Measurements from ENCODE around the gene GPR161. TPM values are rescaled to one million over a fixed set of nuclear protein-coding genes. Genes with fewer than 3 reads are reported as not detected.
A peak's percentile ranks its signal among the peaks of the same experiment; 100 is the strongest.

GPR161 gene
- total RNA-seq, 1 donor = 13.8 TPM

DNA sequence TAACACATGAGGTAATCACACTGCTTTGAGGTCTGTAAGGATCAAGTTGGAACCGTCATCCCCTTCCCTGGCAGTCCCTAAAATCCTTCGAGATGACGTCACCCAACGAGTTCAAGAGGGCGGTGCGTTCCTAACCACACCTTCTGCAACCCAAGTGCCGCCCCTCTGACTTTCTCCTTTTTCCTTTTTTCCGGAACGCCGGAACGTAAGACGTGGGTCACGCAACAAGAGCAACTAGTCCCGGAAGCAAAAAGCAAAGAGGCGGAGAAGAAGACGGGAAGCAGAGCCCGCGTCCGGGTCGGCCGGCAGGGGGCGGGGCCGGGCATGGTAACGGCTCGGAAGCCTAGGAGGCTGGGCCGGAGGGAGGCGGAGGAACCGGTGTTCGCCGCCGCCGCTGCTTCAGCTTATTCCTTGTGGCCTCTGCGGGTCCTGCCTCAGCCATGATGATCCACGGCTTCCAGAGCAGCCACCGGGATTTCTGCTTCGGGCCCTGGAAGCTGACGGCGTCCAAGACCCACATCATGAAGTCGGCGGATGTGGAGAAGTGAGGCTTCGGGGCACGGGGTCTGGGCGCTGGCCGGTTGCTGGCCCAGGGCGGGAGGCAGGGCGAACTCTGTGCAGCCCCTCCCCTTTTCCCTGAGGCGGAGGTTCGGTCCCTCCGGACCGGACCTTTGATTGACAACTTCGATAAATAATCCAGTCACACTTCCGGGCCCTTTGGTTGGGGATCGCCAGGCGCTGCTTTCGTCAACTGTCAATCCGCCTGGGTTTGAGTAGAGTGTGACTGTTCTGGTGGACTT lies 42.1 kb upstream of the GPR161 start, which contains the start of gene TIPRL:
Gene TIPRL (plus strand): TSS at position 325 of the 800 bp plus-strand sequence. CDS start 116 bp downstream, at position 441.
- Histone ChIP-seq H3K9me3 (ENCODE audit: low read depth, low read length) (no peaks in the 10 kb centered on the region), H3K36me3 (ENCODE audit: insufficient read depth, low read length) (peaks cover 1% of the 10 kb centered on the region), H3K27me3 (ENCODE audit: insufficient read depth, low read length) (no peaks in the 10 kb centered on the region), H3K4me1 (ENCODE audit: insufficient read depth, low read length) (peaks cover 5% of the 10 kb centered on the region), H3K27ac (ENCODE audit: low read depth, low read length) (peak within 1 kb of the TSS; percentile 90), H4K20me1 (ENCODE audit: insufficient read depth, low read length) (peaks cover 4% of the 10 kb centered on the region), H3K4me2 (ENCODE audit: insufficient read depth, low read length) (peak within 1 kb of the TSS; percentile 93), H2AFZ (ENCODE audit: low read length) (peak within 1 kb of the TSS; percentile 91), H3K79me2 (ENCODE audit: insufficient read depth, low read length) (peaks cover 37% of the 10 kb centered on the region), H3K4me3 (ENCODE audit: insufficient read depth, low read length) (peak within 1 kb of the TSS; percentile 90)
- TF ChIP-seq, protein P1, sequence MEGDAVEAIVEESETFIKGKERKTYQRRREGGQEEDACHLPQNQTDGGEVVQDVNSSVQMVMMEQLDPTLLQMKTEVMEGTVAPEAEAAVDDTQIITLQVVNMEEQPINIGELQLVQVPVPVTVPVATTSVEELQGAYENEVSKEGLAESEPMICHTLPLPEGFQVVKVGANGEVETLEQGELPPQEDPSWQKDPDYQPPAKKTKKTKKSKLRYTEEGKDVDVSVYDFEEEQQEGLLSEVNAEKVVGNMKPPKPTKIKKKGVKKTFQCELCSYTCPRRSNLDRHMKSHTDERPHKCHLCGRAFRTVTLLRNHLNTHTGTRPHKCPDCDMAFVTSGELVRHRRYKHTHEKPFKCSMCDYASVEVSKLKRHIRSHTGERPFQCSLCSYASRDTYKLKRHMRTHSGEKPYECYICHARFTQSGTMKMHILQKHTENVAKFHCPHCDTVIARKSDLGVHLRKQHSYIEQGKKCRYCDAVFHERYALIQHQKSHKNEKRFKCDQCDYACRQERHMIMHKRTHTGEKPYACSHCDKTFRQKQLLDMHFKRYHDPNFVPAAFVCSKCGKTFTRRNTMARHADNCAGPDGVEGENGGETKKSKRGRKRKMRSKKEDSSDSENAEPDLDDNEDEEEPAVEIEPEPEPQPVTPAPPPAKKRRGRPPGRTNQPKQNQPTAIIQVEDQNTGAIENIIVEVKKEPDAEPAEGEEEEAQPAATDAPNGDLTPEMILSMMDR (IDR thresholded peaks at IDR 0.05; ENCODE audit: extremely low read depth, low read depth, low read length) = peak; percentile 43
- DNase-seq (ENCODE audit: insufficient read length, low spot score, missing footprints) = peak; percentile 90

DNA sequence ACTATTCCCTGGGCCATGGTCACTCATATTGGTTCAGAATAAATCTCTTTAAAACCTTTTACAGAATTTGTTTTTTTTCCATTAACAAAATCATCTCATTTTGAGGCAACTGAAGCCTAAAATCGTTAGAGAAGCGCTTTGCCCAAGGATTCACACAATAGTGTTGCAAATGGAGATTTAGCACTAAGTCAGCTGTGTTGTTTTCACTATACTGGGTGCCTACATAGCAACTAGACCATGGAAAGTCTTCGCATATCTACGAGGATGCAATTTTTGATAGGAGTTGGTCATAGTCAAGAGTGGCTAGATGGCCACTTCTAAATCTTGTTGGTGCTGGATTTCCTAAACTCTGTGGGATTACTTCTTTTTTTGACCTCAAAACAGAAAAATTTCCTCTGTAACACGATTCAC lies 41.5 kb upstream of the GPR161 start:
- Histone ChIP-seq H3K36me3 (ENCODE audit: insufficient read depth, low read length) (no peaks in the 10 kb centered on the region), H3K4me1 (ENCODE audit: insufficient read depth, low read length) (peaks cover 5% of the 10 kb centered on the region), H3K27ac (ENCODE audit: low read depth, low read length) (peak overlapping the region; percentile 90), H3K27me3 (ENCODE audit: insufficient read depth, low read length) (no peaks in the 10 kb centered on the region), H3K9me3 (ENCODE audit: low read depth, low read length) (no peaks in the 10 kb centered on the region), H3K79me2 (ENCODE audit: insufficient read depth, low read length) (peaks cover 32% of the 10 kb centered on the region), H2AFZ (ENCODE audit: low read length) (peak overlapping the region; percentile 72), H3K4me2 (ENCODE audit: insufficient read depth, low read length) (peak overlapping the region; percentile 93), H4K20me1 (ENCODE audit: insufficient read depth, low read length) (peaks cover 3% of the 10 kb centered on the region), H3K4me3 (ENCODE audit: insufficient read depth, low read length) (peak overlapping the region; percentile 90)
- TF ChIP-seq, protein P1 (IDR thresholded peaks at IDR 0.05; ENCODE audit: extremely low read depth, low read depth, low read length) = no peak
- DNase-seq (ENCODE audit: insufficient read length, low spot score, missing footprints) = no peak

GRCh38 chr1:168172250-168172915 lies 35.7 kb upstream of the GPR161 start:
- H3K4me1 ChIP-seq (ENCODE audit: insufficient read depth, low read length) = no peaks in the 10 kb centered on the region
- H4K20me1 ChIP-seq (ENCODE audit: insufficient read depth, low read length) = no peaks in the 10 kb centered on the region
- H3K27ac ChIP-seq (ENCODE audit: low read depth, low read length) = no peak overlapping the region
- no peak for DNase-seq (ENCODE audit: insufficient read length, low spot score, missing footprints)
- no peaks in the 10 kb centered on the region for H3K27me3 ChIP-seq (ENCODE audit: insufficient read depth, low read length)
- no peak overlapping the region for H3K4me2 ChIP-seq (ENCODE audit: insufficient read depth, low read length)
- H3K9me3 ChIP-seq (ENCODE audit: low read depth, low read length) = no peaks in the 10 kb centered on the region
- H3K4me3 ChIP-seq (ENCODE audit: insufficient read depth, low read length) = no peak overlapping the region
- H3K79me2 ChIP-seq (ENCODE audit: insufficient read depth, low read length) = no peaks in the 10 kb centered on the region
- no peaks in the 10 kb centered on the region for H3K36me3 ChIP-seq (ENCODE audit: insufficient read depth, low read length)
- TF ChIP-seq, protein P1 (IDR thresholded peaks at IDR 0.05; ENCODE audit: extremely low read depth, low read depth, low read length) = no peak
- no peak overlapping the region for H2AFZ ChIP-seq (ENCODE audit: low read length)

All from osteoblast (primary cell).